ENCODE data around the gene KLC4. TPM values are rescaled to one million over a fixed set of nuclear protein-coding genes. Genes with fewer than 3 reads are reported as not detected.
"Not testable (repeated sequence)": the region's sequence is repeated elsewhere in the genome, so short reads cannot be mapped to it uniquely, and the experiment has no call there.

KLC4 gene
- polyA plus RNA-seq, 3 donors, result 58.0 to 82.5 (median 78.5) TPM

DNA sequence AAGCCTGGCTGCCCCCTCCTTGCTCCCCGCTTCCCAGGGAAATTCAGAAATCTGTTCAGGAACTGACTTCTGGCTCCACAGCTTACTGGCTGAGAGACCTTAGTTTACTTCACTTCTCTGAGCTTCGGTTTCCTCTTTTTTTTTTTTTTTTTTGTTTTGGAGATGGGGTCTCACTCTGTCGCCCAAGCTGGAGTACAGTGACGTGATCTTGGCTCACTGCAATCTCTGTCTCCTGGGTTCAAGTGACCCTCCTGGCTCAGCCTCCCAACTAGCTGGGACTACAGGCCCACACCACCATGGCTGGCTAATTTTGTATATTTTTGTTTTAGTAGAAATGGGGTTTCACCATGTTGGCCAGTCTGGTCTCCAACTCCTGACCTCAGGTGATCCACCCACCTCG is 31.6 kb downstream of the KLC4 start:
- no peak for DNase-seq

DNA sequence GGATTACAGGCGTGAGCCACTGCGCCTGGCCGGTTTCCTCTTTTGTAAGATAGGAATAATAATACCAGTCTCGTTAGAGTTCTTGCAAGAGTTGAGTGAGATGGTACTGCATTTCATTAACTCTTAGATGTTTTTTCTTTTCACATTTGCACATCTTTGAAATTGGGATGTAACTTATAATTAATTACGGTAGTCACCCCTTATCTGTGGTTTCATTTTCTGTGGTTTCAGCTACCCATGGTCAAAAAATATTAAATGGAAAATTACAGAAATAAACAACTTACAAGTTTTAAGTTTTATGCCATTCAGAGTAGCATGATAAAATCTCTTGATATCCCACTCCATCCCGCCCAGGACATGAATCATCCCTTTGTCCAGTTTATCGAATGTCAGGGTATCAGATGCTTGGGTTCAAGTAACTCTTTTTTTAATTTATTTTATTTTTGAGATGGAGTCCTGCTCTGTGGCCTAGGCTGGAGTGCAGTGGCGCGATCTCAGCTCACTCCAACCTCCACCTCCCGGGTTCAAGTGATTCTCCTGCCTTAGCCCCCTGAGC is 32.1 kb downstream of the KLC4 start:
- no peak for DNase-seq

DNA sequence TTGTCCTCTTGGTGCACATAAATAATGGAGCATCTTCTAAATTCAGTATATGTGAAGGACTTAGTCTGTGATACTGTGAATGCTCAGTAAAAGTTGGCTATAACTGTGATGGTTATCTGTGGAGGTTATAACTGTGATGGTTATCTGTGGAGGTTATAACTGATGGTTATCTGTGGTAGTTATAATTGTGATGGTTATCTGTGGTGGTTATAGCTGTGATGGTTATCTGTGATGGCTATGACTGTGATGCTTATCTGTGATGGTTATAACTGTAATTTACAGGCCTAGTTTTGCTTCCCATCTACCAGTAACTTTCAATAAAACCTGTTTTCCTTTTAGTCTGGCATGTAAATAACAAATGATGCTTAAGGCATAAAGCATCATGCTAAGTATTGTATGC is 33.2 kb downstream of the KLC4 start:
- no peak for DNase-seq

DNA sequence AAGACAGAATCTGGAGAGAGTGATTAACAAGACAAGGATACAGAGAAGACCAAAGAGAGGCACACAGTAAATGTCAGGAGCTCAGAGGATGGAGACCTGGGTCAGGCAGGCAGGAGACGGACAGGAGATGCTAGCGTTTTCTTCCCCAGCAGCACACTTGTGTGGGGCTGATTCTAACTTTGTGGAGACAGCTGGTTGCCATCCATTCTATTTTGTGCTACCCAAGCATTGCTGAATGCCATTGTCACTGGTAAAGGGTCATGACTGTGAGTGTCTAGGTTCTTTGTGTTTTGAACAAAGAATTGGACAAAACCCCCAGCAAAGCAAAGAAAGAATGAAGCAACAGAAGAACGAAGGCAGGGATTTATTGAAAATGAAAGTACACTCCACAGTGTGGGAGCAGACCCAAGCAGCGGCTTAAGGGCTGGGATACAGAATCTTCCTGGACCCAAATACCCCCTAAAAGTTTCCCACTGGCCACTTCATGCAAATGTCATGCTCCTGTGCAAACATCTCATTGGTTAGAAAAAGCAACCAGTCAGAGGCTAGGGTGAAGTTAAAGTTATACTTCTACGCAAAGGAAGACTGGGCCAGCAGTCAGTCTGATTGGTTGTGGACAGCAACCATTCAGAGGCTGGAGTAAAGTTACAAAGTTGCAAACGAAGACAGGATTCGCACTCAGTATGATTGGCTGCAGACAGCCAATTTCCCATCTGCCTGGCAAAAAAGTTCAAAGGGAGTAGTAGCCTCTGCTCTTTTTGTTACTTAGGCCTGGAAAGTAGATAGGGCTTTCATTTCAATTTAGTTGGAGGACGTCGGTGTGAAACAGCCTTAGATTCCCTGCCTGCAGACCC is 34.2 kb downstream of the KLC4 start:
- no peak for DNase-seq

DNA sequence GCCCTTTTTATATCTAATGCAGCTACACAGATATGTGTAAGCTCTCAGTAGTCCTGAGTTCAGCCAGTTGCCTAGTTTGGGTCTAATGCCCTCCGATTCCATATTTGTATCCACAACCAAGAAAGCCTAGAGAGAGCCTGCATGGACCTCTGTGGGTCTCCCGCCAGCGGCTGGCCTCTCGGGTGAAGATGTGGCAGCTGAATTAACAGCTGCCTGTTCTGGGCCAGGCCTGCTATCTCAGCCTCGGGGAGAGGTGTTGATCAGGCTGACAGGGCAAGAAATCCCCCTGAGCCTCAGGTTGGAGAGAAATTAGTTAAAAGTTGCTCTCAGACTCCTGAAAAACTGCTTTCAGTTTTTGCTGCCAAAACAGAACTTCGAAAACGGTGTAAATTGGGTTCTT is 36.5 kb downstream of the KLC4 start:
- DNase-seq, result no peak

GRCh38 chr6:43096451-43097097 is 37.1 kb downstream of the KLC4 start:
- peak; percentile 62 for DNase-seq

DNA sequence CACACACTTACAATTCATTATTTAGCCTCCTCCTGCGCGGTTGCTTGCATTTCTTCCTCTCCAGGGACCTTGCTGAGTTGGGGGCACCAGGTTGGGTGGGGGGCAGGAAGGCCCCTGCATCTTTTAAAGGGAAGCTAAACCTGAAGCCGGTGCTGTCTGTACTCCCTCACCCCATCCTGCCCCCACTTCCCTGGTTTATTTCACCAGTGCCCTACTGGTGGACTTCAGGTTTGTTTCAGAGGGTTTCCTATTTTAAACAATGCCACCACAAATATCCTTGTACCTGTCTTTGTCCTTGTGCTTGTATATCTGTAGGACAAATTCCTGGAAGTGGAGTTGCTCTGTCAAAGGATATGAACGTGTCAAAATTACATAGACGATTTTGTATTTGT is 37.7 kb downstream of the KLC4 start:
- no peak for DNase-seq

DNA sequence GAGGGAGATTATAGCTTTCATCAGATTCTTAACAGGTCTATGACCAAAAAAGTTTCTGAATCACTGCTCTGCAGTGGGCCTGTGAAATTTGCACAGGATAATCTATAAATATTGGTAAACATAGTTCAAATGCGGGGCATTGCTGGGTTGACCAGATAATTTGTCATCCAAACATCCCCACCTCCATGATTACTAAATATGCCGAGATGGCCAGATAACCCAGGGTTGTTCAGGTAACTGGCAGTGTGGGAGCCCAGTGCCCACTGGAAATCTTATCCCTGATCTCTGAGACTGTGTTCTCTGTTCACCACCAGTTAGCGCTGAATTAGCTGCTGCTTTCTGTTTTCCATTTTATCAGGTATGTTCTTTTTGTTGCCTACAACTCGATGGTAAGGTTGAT is 38.1 kb downstream of the KLC4 start:
- no peak for DNase-seq

GRCh38 chr6:43101497-43101896 is 42.1 kb downstream of the KLC4 start:
- no peak for DNase-seq

GRCh38 chr6:43103253-43103876 is 43.9 kb downstream of the KLC4 start:
- no peak for DNase-seq

GRCh38 chr6:43105538-43106222 is 46.2 kb downstream of the KLC4 start:
- no peak for DNase-seq

- no peak for DNase-seq
Observed at GRCh38 chr6:43107344-43108062, 48.1 kb downstream of the KLC4 start.

- no peak for DNase-seq
Observed at GRCh38 chr6:43113431-43114260, 54.2 kb downstream of the KLC4 start.

DNA sequence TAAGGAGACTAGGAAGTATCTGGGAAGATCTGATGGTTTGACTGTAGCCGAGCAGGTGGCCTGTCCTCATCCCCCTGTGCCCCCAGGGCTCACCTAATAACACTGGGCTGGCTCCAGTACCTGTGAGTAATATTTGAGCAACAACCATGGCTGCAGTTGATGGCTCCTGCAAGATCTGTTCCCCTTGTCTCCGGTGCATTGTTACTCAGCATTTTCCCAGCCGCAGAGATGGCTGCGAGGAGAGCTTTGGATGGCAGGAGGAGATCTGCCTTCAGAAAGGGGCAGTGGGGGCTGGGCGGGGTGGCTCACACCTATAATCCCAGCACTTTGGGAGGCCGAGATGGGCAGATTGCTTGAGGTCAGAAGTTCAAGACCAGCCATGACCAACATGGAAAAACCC is 55.9 kb downstream of the KLC4 start:
- DNase-seq, result no peak

- DNase-seq, result not testable (repeated sequence)
Observed at GRCh38 chr6:43117466-43117865, 58.0 kb downstream of the KLC4 start.

GRCh38 chr6:43119482-43119881 is 60.1 kb downstream of the KLC4 start:
- DNase-seq, result no peak

- no peak for DNase-seq
Observed at GRCh38 chr6:43120101-43120763, 60.8 kb downstream of the KLC4 start.

DNA sequence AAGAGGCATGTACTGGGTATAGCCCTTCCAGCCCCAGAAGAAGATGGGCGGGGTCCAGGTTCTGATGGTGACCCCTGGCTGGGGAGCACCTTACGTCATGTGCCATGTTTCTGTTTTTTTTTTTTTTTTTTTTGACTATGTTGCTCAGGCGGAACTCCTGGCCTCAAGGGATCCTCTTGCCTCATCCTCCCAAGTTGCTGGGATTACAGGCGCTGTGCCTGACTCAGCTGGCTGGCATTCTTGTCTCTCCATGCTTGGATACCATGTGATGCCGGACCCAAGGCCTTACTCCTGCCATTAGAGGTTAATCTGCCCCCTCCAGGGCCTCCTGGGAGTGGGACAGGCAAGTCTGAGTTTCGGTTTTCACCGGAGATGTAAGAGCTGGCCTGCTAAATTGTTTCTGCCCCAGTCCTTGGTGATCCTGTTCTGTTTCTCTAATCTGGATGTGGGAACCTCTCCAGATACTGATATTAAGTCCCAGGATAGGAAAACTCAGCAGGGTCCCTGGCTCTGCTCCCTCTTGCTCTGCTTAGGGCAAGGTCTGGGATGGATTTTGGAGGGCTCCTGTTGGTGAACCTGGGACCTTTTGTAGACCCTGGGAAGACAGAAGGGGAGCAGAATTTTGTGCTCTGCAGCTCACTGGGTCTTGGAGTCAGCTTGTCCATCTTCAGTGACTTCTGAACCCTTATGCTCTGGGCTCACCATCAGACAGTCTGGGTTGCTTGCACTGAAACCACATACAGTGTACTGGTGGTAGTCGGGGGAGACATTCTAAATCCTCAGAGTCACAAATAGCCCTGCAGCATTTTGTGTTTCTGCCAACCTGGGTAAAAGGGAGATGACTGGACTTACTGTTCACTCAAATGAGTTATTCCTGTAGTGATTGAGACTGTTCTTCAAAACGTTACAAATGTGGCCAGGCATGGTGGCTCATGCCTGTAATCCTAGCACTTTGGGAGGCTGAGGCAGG is 61.8 kb downstream of the KLC4 start:
- no peak for DNase-seq

DNA sequence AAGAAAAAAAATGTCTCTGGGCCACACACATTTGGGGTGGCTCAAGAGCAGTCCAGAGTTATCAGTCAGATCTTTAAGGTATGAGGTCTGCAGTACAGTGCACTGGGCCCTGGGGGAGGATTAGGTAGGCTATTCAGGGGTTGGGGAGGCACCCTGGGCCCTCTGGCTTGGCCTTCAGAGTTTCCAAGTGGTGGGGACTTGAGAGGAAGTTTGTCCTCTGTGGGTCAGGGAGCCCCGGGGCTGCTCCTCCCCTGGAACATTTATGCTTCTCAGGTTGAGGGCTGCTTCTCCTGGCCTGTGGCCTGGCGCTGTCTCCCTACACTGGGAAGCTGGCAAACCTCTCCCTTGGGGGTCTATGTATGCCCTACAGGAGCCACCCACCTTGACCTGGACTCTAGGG is 62.7 kb downstream of the KLC4 start:
- DNase-seq, result no peak

All from renal pelvis (tissue), 4 donors.